NCI-H345 treated with DMSO at 0.1 percent for 48 hours (cell line): ENCODE measurements around the gene CLEC16A.

ENCODE experiments used
- DNase-seq: peaks from one replicate; lab custom pipeline; 2025; ENCODE audit not compliant: unreplicated experiment; lab: John Stamatoyannopoulos, UW

CLEC16A gene

DNA sequence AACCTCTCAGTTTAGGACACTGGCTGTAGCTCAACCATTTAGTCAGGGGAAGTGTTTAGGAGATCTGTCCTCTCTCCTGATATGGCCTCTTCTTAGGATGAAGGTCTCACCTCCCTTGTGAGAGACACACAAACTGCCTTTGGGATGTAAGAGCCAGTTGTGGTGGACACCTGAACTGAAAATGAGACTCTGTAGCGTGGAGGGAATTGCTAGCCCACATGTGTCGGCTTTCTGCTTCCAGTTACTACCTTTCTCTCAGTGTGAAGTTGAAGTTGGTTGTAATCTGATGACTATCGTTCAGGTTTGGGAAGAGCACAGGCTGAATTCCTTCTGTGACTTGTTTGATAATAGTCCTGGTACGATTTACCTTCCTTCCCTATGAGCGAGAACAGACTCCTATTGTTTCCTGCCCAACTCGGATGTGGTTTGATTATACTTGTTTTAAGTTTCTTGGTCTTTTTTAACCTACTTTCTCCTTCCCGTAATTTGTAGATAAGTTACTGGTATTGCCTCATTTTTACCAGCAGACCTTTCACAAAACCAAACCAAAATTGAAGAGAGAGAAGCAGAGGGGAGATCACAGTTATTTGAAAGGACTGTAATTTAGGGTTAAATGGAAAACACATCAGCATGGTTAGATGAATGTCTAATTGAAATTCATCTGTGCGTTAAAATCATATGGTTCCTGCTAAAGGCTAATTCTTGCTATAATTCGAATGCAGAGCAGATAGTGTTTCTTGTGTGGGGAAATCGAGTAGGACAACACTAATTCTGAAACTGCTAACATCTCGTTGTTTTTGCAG, 43.2 kb downstream of the CLEC16A start:
- DNase-seq, result no peak

DNA sequence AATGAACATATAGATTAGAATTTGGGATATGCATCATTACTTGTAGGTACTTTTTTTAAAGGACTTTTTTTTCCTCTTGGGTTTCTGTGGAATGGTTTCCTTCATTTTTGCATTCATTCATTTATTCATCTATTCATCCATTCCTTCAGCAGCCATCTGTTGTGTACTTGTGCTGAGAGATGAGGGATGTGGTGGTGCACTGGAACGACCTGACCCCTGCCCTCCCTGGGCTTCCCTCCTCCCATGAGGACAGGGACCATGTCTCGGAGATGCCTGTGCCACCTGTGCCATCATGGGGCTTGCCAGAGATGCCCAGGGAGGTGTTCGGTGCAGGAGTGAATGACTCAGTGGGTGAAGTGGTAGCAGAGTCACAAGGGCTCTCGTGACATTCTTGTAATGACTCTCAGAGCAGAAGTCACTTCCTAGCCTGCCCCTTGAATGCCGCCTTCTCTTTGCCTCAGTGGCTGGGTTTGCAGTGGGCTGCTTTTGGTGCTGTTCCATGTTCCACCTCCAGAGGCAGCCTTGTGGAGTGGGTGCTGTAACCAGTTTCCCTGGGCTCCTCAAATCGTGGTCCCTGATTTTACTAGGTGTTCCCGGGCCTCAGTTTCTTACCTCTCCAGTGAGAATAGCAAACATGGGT, 43.9 kb downstream of the CLEC16A start:
- DNase-seq, result no peak

DNA sequence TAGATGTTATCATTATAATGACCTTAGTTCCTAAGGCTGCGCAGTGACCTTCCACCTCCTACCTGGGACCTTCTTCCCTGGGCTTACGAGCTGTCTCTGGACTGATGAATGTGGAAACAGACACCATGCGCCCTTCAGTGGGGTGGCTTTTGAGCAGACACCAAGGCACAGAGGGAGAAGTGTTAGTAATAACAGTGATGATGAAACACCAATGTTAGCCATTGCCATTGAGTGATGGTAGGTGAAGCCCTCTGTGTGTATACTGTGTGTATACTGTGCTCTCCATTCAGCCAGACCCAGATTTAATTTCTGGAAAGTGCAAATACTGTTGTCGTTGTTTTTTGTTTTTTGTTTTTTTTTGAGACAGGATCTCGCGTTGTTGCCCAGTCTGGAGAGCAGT, 44.5 kb downstream of the CLEC16A start:
- DNase-seq, result no peak

DNA sequence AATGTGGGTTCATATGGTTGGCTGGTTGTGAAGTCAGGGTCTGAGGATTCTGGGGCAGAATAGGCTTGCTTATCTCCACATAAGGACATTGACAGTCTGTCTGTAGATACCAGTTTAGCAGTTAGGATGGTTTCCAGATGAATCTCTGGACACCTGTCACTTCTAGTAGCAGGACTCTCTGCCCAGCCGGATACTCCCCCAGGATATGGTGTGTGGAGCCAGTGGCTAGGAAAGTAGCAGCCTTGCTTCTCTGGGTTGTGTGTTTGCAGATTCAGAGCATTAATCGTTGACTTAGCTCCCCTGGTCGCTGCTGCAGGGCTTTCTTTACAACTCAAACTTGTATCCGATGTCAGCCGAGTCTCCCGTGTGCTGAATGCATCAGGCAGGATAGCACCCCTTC, 45.2 kb downstream of the CLEC16A start:
- DNase-seq, result no peak

DNA sequence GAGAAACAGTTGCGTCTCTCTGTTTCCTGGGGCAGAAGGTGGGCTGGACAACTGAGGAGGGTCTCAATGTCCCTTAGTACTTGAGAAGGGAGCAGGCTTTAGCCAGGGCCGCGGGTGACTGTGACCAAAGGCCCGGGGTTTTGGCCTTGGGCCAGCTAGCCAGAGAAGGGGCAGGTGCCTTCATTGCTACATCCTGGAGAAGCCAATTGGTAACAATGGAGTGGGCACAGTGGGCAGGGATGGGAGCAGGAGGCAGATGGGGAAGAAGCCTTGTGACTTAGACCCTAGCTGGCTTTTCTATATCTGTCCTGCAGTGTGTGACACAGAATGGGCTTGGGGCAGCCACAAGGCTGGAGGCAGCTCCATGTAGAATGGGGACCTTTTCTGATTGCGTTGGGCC, 46.0 kb downstream of the CLEC16A start:
- no peak for DNase-seq

DNA sequence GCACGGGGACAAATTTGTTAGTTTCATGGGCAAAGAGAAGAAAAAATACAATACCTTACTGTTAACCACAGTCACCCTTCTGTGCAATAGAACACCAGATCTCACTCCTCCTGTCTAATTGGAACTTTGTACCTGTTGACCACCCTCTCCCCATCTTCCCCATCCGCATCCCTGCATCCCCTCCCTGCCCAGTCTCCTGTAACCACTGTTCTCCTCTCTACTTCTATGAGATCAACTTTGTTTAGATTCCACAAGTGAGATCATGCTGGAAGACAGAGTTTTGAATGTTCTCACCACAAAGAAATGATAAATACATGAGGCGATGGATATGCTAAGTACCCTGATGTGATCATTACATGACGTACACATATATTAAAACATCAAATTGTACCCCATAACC, 47.7 kb downstream of the CLEC16A start:
- no peak for DNase-seq

DNA sequence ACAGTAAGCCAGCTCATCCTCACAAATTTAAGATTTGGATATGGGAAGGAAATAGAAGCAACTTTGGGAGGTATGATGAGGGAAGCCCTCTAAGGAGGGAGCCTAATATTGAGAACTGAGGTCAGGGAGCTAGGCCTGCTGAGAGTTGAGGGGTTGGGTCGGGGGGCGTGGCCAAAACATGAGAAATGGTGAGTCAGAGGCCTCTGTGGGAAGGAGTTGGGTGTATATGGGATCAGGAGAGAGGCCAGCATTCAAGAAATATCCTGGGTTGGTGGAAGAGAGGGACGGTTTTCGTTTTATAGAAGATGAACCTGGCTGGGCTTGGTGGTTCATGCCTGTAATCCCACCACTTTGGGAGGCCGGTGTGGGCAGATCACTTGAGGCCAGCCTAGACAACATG, 48.4 kb downstream of the CLEC16A start:
- no peak for DNase-seq

DNA sequence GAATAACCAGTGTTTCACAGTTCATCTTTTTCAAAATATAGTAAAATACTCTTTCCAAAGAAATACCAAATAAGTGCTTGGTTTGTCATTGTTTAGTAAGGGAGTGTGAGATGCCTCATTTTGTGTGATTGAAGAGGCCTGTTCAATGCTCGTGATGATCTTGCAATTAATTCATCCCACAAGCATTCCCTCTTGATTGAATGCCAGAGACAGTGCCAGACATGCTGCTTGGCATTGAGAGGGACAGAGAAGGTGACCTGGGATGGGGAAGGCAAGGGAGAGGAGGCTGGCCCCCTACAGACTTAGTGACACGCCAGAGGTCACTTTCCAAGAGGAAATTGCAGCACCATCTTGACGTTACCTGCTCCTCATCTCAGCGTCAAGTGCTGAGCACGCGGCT, 49.3 kb downstream of the CLEC16A start:
- no peak for DNase-seq

DNA sequence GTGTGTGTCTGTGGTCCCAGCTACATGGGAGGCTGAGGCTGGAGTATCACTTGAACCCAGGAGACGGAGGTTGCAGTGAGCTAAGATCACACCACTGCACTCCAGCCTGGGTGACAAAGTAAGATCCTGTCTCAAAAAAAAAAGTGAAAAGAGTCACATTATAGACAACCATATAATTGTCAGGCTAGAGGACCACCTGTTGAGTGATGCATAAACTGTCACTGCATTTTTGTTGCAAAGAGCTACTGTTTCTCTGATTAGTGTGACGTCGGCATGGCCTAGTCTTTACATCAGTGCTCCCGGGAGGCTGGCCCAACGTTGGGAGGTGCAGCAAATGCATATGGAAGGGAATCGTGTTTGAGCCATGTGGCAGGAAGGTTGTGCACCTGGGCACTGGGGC, 50.2 kb downstream of the CLEC16A start:
- DNase-seq, result no peak

DNA sequence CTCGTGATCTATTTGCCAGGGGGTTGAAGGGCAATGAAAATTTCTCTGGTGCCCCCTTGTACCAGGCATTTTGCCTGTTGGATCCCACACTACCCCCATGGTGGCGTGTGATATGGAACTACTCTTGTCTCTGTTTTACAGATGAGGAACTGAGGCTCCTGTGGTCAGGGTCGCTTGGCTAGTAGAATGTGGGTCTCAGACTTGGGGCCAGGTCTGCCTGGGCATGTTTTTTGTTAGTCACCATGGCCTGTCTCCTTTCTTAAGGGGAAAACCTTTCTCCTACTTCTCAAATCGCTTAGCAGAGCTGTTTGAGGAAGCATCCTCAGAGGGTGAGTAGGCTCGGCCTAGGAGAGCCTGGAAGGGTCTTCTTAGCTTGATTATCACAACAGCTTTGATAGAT, 51.2 kb downstream of the CLEC16A start:
- DNase-seq, result no peak

DNA sequence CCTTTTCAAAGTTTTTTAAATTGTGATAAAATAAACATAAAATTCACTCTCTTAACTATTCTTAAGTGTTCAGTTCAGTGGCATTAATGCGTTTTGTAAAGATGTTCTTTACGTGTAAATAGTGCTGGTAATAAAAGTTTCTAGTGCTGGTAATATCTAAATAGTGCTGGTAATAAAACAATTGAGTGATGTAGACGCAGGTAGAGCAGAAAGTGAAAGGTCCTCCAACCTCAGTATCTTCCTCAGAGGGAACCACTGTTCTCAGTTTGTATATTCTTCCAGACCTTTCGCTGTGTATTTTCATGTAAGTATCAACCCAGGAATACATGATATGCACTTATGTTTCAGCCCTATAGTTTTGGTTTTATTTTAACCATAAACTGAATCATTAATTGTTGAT, 53.1 kb downstream of the CLEC16A start:
- DNase-seq, result no peak

DNA sequence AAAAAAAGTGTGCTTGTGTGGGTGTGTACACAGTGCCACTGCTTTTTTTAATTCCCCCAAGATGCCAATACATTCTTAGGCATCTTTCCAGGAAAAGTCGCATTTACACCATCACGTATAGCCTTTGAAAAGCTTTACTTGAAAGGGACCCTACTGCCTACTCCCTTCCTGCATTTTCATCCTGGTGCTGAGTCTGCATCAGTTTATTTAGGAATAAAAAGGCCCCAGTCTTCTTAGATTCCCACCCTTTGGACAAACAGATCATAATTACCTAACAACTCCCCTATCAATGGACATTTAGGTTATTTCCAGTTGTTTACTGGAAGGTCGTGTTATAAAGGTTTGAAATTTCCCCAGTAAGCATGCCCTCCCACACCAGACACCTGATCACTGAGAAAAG, 54.9 kb downstream of the CLEC16A start:
- DNase-seq, result no peak

DNA sequence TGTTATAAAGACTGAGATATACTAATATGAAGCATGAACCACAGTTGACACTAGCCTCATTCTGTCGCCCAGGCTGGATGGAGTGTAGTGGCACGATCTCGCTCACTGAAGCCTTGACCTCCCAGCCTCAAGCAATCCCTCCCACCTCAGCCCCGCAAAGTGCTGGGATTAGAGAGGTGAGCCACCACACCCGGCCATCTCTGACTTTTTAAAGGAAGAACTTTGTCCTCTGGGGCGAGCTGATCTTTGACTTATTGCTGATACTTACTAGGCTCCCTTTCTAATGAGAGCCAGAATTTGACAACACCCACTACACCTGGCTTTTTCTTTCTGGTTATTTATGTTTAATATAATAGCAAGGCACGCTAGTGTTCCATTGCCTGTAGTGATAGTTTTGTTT, 57.2 kb downstream of the CLEC16A start:
- no peak for DNase-seq

DNA sequence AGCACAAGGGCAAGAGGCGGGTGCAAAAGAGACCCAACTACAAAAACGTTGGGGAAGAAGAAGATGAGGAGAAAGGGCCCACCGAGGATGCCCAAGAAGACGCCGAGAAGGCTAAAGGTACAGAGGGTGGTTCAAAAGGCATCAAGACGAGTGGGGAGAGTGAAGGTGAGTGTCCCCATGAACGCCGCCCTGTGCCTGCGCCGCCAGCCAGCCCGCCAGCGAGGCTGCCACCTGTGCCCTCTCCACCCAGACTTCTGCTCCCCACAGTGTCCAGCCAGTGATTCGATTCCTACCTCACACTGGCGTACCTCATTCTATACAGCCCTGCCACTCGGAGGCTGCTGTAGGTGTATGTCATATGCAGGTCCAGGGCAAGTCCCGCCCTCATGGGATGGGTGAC, 58.8 kb downstream of the CLEC16A start:
- no peak for DNase-seq

DNA sequence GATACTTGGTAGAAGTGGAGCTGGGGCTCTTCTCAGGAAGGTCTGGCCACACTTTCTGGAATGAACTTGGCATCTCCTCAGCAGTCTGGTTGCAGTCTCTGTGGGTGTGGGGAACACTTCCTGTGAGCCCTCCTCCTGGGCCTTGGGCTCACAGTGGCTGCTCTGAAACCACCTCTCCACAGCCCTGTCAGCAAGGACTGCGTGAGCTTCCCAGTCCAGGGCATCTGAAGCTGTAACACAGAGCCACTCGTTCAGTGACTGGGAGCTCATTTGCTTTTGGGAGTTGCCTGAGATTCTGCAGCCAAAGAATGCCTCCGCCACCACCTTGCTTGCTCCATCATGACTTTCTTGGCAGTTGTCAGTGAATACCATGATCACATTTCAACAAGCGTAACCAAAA, 60.0 kb downstream of the CLEC16A start:
- DNase-seq, result no peak

DNA sequence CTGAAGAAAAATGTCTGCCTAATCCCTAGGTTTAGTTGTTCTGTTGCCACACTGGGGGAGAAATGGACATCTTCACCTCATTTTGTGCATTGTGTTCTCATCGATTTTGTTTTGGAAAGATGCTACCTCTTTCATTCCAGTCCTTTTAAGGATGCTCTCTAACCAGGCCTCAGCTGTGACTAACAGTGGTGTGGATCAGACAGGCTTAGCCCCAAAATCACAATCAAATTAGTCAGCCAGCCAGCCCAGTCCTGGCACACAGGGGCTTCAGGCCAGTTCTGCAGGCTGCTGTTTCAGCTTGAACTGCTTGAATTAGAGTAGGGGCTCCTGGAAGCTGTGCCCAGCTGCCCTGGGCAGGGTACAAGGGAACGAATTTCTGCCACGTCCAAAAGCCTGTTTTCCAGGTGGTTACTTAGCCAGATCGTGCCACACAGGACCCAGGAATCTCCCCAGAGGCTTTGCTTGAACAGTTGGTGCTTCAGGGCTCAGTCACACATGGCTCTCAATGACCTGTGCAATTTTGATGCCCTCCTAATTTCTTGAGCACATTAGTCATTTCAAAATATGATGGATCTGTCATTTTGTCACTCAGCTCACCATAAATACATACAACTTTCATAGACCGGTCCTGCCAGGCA, 60.7 kb downstream of the CLEC16A start:
- DNase-seq, result no peak

DNA sequence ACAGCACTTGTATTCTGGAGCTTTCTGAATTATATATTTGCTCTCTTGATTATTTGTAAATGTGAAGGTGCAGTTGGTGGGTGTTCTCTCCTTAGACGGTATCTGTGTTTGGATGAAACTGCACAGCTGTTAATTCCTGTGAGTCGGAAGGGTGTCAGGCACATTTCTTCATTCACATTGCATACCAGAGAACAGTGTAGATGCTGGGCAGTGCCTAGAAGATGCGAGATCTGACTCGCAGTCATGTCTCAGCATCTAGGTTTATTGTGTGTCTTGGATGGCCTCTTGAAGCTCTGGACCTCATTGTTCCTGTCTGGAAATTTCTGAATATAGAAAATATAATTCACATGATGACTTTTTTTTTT, 61.2 kb downstream of the CLEC16A start:
- DNase-seq, result no peak

DNA sequence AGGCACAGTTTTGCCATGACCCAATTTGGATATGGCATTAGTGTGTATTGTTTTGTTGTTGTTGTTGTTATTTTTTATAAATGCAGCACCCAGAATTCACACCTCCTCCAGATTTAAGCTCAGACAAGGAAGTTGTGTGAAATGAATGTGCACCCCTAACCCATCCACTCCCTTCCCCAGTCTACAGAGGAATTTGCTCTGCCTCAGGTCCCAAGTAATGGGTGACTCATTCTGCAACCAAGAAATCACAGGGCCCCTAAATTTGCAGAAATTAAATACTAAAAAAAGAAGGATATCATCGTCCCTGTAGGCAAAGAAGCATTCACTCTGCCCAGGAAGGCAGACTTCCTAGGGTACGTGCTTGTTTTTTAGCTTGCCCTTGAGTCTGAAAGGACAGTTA, 62.3 kb downstream of the CLEC16A start:
- no peak for DNase-seq

DNA sequence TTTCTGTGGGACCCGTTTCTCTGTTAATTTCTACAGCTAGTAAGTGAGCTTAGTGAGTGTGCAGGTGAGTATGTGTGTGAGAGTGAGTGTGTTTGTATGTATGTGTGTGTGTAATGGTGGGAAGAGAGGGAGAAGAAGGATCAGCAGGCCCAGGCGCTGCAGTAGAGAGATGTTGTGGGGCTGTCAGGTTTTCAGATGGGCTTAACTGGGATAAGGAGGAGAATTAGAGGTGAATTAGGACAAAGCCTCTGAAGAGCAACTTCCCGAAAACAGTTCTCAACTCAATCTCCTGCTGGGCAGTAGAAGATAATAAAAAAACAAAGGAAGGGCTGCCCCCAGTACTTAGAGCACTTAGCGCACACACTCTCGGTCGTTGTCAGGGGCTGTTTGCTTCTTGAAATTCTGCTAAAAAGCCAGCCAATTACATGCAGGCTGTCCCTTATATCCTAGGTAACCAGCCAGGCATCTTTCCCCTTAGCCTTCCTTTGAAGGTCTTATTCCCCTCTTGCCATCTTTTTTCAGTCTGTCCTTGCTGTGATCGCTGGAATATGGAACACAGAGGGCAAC, 63.4 kb downstream of the CLEC16A start:
- DNase-seq, result no peak

DNA sequence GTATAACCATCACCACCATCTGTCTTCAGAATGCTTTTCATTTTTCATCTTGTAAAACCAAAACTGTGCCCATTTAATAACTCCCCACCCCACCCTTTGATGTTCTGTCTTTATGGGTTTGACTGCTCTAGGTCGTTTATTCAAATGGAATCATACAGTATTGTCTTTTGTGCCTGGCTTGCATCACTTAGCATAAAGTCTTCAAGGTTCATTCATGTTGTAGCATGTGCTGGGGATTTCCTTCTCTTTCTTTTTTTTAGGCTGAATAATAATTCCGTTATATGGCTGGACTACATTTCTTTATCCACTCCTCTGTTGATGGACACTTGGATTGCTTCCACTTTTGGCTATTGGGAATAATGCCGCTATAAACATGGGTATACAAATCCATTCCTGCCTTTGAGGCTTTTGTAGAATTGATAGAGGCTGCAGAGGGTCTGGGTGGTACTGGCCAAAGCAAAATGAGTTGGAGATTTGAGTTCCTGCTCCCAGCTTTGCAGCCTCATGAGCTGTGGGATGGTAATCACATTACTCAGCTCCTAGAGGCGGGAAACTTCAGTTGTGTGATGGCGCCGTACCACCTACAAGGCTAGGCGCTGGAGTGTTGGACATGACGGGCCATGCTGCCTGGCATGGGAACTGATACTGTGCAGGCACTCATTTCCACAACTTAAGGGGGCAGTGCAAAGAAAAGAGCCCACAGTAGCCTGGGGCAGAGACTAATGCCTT, 64.8 kb downstream of the CLEC16A start:
- no peak for DNase-seq

DNA sequence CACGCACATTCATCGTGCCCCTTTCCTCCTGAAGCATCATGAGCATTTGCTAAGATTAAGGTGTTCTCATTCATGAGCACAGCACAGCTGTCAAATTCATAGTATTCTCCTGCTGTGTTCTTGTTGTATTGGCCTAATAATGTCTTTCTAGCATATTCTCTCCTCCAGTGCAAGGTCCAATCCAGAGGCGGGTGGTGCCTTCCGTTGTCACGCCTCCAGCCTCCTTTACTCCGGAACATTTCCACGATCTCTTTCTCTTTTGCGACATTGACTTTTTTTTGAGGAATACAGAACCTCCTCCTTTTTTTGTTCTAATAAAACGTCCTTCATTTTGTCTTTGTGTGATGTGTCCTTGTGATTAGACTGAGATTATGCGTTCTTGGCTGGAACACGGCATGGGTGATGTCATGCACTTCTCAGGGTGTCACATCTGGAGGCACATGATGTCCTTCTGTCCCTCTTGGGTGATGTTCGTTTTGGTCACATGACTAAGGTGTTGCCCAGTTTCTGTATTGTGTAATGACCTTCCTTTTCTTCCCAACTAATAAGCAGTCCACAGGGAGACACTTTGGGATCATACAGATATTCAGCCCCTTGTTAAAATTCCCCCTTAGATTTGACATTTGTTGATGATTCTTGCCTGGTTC, 66.3 kb downstream of the CLEC16A start:
- no peak for DNase-seq
